Omental fat pad (tissue), 4 donors: Measurements from ENCODE around the gene RNASE2. TPM values are rescaled to one million over a fixed set of nuclear protein-coding genes. Genes with fewer than 3 reads are reported as not detected.
"Not testable (repeated sequence)": the region's sequence is repeated elsewhere in the genome, so short reads cannot be mapped to it uniquely, and the experiment has no call there.

Source experiments
- ATAC-seq: fragments of 150-250 bp; one replicate; pipeline ENCODE4 v1.9.1; 2016; ENCODE audit warnings: mild to moderate bottlenecking, moderate library complexity; ENCODE audit not compliant: low FRiP score
- DNase-seq: peaks from one replicate; pipeline ENCODE4 v3.0.0-alpha.2; 2019; ENCODE audit warnings: low spot score
- total RNA-seq, 4 donors: library from RNA; depleted of rRNA; stranded (reverse); fragments of >200 nt; gene quantifications; one replicate each; pipeline ENCODE4 v1.1.0, GENCODE V29; 2016
- TF ChIP-seq, protein P1 (sequence below), 3 donors: fragments of 450-650 bp; IDR thresholded peaks; one replicate each; pipeline ENCODE4 v1.5.1; 2016 to 2017; ENCODE audit warnings: antibody characterized with exemption in 3 of 3, mild to moderate bottlenecking in 3 of 3, moderate library complexity in 2 of 3

Gene RNASE2
- 1 to 10 TPM; 2.5 to 8.2 (median 5.5) TPM for total RNA-seq

GRCh38 chr14:20954736-20955537 lies at the start of gene RNASE2:
Gene RNASE2, plus strand, starts transcription at chr14:20955487. Its CDS starts 285 bp downstream, at chr14:20955772.
- DNase-seq, ATAC-seq: not testable (repeated sequence)

DNA sequence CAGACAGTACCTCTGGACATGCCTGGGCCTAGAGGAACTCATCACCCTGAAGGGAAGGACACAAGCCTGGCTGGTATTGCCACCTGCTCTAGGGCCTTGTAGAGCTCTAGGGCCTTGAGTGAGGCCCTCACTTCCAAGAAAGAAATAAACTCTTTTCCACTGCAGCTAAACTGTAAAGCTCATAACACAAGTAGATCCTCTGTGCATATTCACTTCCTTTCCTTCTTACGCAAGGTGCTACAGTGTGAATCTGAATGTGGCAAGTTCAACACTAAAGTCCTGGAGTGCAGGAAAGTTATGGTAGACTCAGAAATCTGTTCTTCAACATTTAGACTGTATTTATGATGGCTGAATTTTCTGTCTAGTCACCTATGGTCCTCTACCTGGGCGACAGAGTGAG lies 49.6 kb upstream of the RNASE2 start:
- TF ChIP-seq, protein P1, sequence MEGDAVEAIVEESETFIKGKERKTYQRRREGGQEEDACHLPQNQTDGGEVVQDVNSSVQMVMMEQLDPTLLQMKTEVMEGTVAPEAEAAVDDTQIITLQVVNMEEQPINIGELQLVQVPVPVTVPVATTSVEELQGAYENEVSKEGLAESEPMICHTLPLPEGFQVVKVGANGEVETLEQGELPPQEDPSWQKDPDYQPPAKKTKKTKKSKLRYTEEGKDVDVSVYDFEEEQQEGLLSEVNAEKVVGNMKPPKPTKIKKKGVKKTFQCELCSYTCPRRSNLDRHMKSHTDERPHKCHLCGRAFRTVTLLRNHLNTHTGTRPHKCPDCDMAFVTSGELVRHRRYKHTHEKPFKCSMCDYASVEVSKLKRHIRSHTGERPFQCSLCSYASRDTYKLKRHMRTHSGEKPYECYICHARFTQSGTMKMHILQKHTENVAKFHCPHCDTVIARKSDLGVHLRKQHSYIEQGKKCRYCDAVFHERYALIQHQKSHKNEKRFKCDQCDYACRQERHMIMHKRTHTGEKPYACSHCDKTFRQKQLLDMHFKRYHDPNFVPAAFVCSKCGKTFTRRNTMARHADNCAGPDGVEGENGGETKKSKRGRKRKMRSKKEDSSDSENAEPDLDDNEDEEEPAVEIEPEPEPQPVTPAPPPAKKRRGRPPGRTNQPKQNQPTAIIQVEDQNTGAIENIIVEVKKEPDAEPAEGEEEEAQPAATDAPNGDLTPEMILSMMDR (IDR thresholded peaks at IDR 0.05), result no peak
- ATAC-seq (no peak), DNase-seq (no peak)

GRCh38 chr14:20907214-20907613 lies 48.1 kb upstream of the RNASE2 start:
- DNase-seq (no peak), ATAC-seq (no peak)
- TF ChIP-seq, protein P1 (IDR thresholded peaks at IDR 0.05), result no peak

- not testable (repeated sequence) for DNase-seq, ATAC-seq
Measured at GRCh38 chr14:20910822-20911221, 44.5 kb upstream of the RNASE2 start.

DNA sequence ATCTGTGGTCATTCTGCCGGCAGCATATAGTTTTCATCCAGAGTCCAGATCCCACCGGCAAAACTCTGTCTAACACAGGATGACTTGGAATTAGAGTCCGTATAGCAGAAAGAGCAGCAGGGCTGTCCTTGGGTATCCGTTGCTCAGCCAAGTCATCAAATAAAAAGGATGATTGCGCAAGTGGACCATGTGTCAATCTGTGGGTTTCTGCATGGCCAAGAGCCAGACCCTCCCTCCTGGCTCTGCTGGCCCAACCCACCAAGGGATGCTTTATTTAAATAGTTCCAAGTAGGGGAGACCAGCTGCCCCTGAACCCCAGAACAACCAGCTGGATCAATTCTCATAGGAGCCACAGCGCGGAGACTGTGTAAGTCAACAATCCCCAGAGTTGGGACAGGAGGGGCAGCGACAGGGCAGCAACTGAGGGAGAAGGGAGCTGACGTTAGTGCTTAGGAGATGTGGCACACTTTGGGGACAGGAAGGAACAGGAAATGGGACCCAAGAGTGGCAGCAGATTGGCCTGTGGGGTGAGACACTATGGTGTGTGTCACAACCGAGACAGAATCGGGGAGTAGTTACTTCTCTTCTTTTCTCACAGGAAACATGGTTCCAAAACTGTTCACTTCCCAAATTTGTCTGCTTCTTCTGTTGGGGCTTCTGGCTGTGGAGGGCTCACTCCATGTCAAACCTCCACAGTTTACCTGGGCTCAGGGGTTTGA lies 36.1 kb upstream of the RNASE2 start:
- not testable (repeated sequence) for ATAC-seq, DNase-seq

DNA sequence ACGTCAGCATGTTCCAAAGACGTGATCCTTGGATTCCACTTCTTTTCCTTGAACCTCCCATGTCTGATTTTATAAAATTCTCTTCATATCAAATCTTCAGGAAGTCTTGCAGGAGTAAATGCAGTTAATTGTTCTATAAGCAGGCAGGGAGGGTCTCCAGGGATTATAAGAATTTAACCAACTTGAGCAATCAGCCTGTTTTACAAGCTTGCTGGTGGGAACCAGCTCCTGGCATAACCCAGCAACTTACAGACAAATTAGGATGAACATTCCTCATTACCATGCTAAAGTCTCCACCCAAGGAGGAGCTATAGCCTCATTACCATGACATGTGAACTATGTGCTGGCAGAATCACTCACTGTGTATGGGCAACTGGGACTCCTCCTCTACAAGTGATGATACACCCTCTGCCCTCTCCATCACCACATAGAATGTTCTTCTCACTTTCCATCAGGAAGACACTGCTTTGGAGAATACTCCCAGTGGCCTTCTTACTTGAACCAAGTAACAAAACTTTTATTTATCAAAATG lies 31.5 kb upstream of the RNASE2 start:
- not testable (repeated sequence) for ATAC-seq, DNase-seq

DNA sequence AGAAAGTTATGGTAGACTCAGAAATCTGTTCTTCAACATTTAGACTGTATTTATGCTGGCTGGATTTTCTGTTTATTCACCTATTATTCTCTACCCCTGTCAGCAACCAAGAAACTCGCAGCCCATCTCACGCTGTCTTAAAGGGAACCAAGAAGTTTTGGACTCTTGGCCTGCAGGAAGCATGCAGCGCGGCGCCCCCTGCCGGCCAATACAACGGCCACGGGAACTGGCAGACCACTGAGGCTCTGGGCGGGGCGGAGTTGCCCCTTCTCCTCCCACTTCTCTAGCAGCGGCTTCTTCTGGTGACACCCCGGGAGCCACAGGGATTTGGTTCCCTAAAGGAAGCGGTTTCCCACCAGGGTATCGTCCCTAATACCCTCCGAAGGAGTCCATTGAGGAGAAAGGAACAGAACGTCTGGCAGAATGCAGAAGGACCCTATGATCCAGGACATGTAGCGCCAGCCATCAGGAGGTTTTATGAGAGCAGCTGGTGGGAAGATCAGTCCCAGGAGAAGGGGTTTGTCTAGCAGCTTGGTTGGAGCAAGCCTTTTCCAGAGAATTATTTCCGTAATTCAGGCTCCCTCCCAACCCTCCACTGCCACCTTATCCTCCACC lies 21.0 kb upstream of the RNASE2 start:
- no peak for ATAC-seq
- TF ChIP-seq, protein P1 (IDR thresholded peaks at IDR 0.05), result no peak
- DNase-seq, result no peak

- ATAC-seq (no peak), DNase-seq (no peak)
- TF ChIP-seq, protein P1 (IDR thresholded peaks at IDR 0.05), result no peak
Measured at GRCh38 chr14:20935303-20935984, 19.8 kb upstream of the RNASE2 start.

DNA sequence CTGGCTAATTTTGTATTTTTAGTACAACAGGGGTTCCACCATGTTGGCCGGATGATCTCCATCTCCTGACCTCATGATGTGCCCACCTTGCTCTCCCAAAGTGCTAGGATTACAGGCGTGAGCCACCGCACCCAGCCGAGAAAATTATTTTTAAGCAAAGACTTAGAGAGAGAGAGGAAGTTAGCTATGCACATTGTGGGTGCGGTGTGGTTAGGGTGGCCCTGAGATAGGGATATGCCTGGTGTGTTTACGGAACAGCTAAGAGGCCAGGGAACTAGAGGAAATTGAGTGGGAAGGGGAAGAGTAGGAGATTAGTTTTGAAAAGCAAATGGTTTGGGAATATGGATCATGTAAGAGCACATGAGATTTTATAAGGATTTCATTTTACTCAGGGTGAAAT lies 10.1 kb upstream of the RNASE2 start:
- not testable (repeated sequence) for ATAC-seq, DNase-seq

- ATAC-seq, DNase-seq: not testable (repeated sequence)
Measured at GRCh38 chr14:20946707-20947106, 8.6 kb upstream of the RNASE2 start.

DNA sequence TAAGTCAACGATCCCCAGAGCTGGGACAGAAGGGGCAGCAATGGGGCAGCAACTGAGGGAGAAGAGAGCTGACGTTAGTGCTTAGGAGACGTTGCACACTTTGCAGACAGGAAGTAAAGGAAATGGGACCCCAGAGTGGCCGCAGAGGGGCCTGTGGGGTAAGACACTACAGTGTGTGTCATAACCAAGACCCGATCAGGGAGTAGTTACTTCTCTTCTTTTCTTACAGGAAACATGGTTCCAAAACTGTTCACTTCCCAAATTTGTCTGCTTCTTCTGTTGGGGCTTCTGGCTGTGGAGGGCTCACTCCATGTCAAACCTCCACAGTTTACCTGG lies 219 bp downstream of the RNASE2 start:
- DNase-seq, ATAC-seq: not testable (repeated sequence)
